Measurements from ENCODE around the gene PSMD6. TPM values are rescaled to one million over a fixed set of nuclear protein-coding genes. Genes with fewer than 3 reads are reported as not detected.

The PSMD6 gene
- total and polyA plus RNA-seq, 9 of the 15 experiments (the other 6 are each of a cell fraction or from before 2014, with no cell fraction given), result 78.2 to 133 (median 113) TPM

- Histone ChIP-seq H3K79me2 (ENCODE audit: control insufficient read depth, insufficient read depth, low read length) (no peaks in the 10 kb centered on the region), H3K9ac (ENCODE audit: insufficient read depth in 1 of 2, low read depth in 2 of 2, low read length in 2 of 2) (no peak overlapping the region), H3K9me3 (replicated peaks; ENCODE audit: control insufficient read depth, insufficient read depth, low read depth, low read length) (no peaks in the 10 kb centered on the region), H3K36me3 (ENCODE audit: control insufficient read depth, insufficient read depth, low read length) (no peaks in the 10 kb centered on the region), H2AFZ (ENCODE audit: low read depth, low read length) (no peak overlapping the region), H3K4me1 (replicated peaks in 1 of 2; ENCODE audit: control insufficient read depth in 2 of 2, insufficient read depth in 2 of 2, low read length in 2 of 2) (no peaks in the 10 kb centered on the region; a peak in 1 of 5 replicates), H3K9me1 (ENCODE audit: control insufficient read depth, insufficient read depth, low read length) (no peaks in the 10 kb centered on the region), H4K20me1 (replicated peaks; ENCODE audit: control insufficient read depth, insufficient read depth, low read length) (no peaks in the 10 kb centered on the region), H3K27me3 (ENCODE audit: control insufficient read depth in 2 of 2, insufficient read depth in 2 of 2, low read length in 2 of 2) (no peaks in the 10 kb centered on the region; a peak in 1 of 5 replicates), H3K4me2 (ENCODE audit: insufficient read depth, low read length) (no peak overlapping the region), H3K27ac (ENCODE audit: extremely low read depth, low read depth, low read length) (no peak overlapping the region), H3K4me3 (no peak overlapping the region)
- CTCF ChIA-PET (ENCODE audit: low intra/inter-chr PET ratio), result no interaction called here
- no TSS peak for BruUV-seq (replicated peaks)
- TF ChIP-seq PATZ1 (CRISPR knock-in tag; IDR thresholded peaks at IDR 0.05; ENCODE audit: borderline replicate concordance) (no peak), PTRF (tag; IDR thresholded peaks at IDR 0.05) (no peak), GTF3C2 (IDR thresholded peaks at IDR 0.05; ENCODE audit: borderline replicate concordance, extremely low read depth, insufficient read length) (no peak), ZNF274 (IDR thresholded peaks at IDR 0.05; ENCODE audit: borderline replicate concordance, low read depth, low read length) (no peak), FOXP4 (CRISPR knock-in tag; IDR thresholded peaks at IDR 0.05; ENCODE audit: borderline replicate concordance) (no peak), ZNF644 (tag; IDR thresholded peaks at IDR 0.05; ENCODE audit: low read depth) (no peak), MAZ (CRISPR knock-in tag; conservative IDR thresholded peaks at IDR 0.05 in 1 of 2, IDR thresholded peaks at IDR 0.05 in 1 of 2) (no peak), HOMEZ (CRISPR knock-in tag; IDR thresholded peaks at IDR 0.05) (no peak)
- POLR2A ChIA-PET, result interaction anchor here (0.8 kb wide), 1 partner anchor 10 kb away, joined by 3 read pairs; no protein-coding TSS in a partner anchor
- intact Hi-C loops (cut with micrococcal nuclease), result no loop called here
- ATAC-seq, result no peak
- no peak for DNase-seq (ENCODE audit: extremely low read depth in 1 of 4, low spot score in 3 of 4)
- WGBS (ENCODE audit: insufficient coverage, low coverage, missing lambda C conversion rate), result 0% methylated on average over 3 of the region's 3 CpGs
- in situ Hi-C loops (cut with MboI), result no loop called here
- no peak for FAIRE-seq
Observed at GRCh38 chr3:64049136-64049535, 25.8 kb upstream of the PSMD6 start.

All from K562 (cell line).